Heart left ventricle (tissue), 13 donors: ENCODE results near the gene NCKIPSD.

Source experiments
- POLR2A ChIP-seq, 2 donors: fragments of 450-650 bp; IDR thresholded peaks; one replicate each; pipeline ENCODE4 v1.6.1; 2017; ENCODE audit warnings: antibody characterized with exemption in 2 of 2, mild to moderate bottlenecking in 2 of 2, moderate library complexity in 2 of 2
- TF ChIP-seq, protein P1 (sequence below), 12 donors: fragments of 200-600 bp; sonication (generic) in 4 of 12; IDR thresholded peaks; one replicate each; pipeline versions ENCODE4 v1.5.0 to v1.8.0; 2018 to 2022; ENCODE audit warnings: antibody characterized with exemption in 12 of 12, mild to moderate bottlenecking in 5 of 12
- donor health status: ischemic (EF 13 %, LVEDD 7.1; RV severe dilation, severe dysfunction).
- donor health status: DM: no; HTN: yes; CAD: no.
- donor health status: DM: no; HTN: no; CAD: no.
- donor health status: ischemic (EF 25% LVEDD 6.9; RV normal size, moderate dysfunction).
- donor health status: ischemic (EF 25% LVEDD 5.7; RV mildly dilated, moderate dysfunction).
- donor health status: ischemic (EF 35%, LVEDD 5.7; RV mildly dilated, moderate dysfunction).
- donor health status: nonischemic (EF 11% LVEDD 7.7; RV severe dilation, severe dysfunction).
- donor health status: DM: yes; HTN: yes; CAD: no.
- donor health status: PGD.
- donor health status: ischemic (EF 29% LVEDD 5.4; RV normal size, mild dysfunction).
- donor health status: nonischemic (EF 23%, LVEDD 6.1; RV moderate dilation, normal function).

DNA sequence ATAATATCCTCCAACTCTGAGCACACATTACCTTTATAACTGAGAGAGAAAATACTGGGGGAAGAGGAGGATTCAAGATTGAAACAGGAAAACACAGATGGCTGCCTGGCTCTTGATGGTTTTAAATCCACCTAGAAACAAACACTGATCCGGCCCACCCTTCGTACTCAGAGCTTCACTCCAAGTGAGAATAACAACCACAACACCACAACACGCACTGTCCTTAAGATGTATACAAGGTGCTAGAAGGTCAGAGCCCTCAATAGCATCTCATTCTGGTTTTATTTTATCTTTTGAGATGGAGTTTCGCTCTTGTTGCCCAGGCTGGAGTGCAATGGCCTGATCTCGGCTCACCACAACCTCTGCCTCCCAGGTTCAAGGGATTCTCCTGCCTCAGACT lies 21.4 kb upstream of the NCKIPSD start:
- TF ChIP-seq POLR2A (IDR thresholded peaks at IDR 0.05): no peak
- TF ChIP-seq, protein P1, sequence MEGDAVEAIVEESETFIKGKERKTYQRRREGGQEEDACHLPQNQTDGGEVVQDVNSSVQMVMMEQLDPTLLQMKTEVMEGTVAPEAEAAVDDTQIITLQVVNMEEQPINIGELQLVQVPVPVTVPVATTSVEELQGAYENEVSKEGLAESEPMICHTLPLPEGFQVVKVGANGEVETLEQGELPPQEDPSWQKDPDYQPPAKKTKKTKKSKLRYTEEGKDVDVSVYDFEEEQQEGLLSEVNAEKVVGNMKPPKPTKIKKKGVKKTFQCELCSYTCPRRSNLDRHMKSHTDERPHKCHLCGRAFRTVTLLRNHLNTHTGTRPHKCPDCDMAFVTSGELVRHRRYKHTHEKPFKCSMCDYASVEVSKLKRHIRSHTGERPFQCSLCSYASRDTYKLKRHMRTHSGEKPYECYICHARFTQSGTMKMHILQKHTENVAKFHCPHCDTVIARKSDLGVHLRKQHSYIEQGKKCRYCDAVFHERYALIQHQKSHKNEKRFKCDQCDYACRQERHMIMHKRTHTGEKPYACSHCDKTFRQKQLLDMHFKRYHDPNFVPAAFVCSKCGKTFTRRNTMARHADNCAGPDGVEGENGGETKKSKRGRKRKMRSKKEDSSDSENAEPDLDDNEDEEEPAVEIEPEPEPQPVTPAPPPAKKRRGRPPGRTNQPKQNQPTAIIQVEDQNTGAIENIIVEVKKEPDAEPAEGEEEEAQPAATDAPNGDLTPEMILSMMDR (IDR thresholded peaks at IDR 0.05): no peak
